Adipose tissue (tissue), 3 donors: ENCODE results near the gene SEPSECS. TPM values are rescaled to one million over a fixed set of nuclear protein-coding genes. Genes with fewer than 3 reads are reported as not detected.

Source experiments
- H3K27ac ChIP-seq: one replicate; pipeline ENCODE4 v1.5.1; 2013; ENCODE audit warnings: low read depth, low read length
- WGBS, 3 donors: extraction: QIAGEN DNeasy Blood & Tissue Kit; methylation state at CpG; one replicate each; pipeline ENCODE4 v1.1.7; 2013; 5-methylcytosine and 5-hydroxymethylcytosine counted together
- polyA plus RNA-seq, 3 donors: library from polyadenylated mRNA; stranded (reverse); fragments of 200-250 nt; gene quantifications; one replicate each; pipeline ENCODE4 v1.2.3, GENCODE V29; 2013
- donor health status: healthy with polysubstance abuse.
- donor health status: Bipolar disorder and iron deficiency.
- donor health status: healthy.

Gene SEPSECS
- polyA plus RNA-seq, 3 donors, result 2.8 to 5.1 (median 3.6) TPM

GRCh38 chr4:25113915-25114904, 46.0 kb downstream of the SEPSECS start:
- H3K27ac ChIP-seq, result no peak overlapping the region
- 76 to 85% (median 78%) methylated on average over 13 of the region's 13 CpGs for WGBS, 3 donors

DNA sequence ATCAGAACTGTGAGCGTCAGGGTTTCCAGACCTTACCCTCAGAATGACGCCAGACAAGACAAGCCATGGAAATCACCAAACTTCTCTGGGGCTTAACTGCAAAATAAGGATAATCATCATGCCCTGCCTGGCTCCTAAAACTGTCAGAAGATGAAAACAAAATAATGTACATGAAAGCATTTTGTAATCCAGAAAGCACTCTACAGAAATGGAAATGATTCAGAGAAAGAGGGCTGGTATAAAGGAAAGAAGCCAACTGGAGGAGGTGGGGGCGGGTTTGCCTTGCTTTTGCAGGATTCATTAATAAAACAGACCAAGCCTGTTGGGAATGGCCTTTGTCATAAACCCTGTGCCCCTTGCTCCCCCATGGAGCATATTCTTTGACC, 47.3 kb downstream of the SEPSECS start:
- H3K27ac ChIP-seq, result no peak overlapping the region
- 58 to 84% (median 70%) methylated on average over 3 of the region's 3 CpGs for WGBS, 3 donors

GRCh38 chr4:25112366-25112994, 47.8 kb downstream of the SEPSECS start:
- H3K27ac ChIP-seq, result no peak overlapping the region
- WGBS, 3 donors, result 70 to 86% (median 71%) methylated on average over 11 of the region's 11 CpGs

GRCh38 chr4:25111648-25112196, 48.5 kb downstream of the SEPSECS start:
- H3K27ac ChIP-seq, result no peak overlapping the region
- 83 to 90% (median 83%) methylated on average over 11 of the region's 11 CpGs for WGBS, 3 donors

GRCh38 chr4:25110527-25111329, 49.5 kb downstream of the SEPSECS start:
- no peak overlapping the region for H3K27ac ChIP-seq
- WGBS, 3 donors, result 86 to 92% (median 86%) methylated on average over 8 of the region's 8 CpGs

DNA sequence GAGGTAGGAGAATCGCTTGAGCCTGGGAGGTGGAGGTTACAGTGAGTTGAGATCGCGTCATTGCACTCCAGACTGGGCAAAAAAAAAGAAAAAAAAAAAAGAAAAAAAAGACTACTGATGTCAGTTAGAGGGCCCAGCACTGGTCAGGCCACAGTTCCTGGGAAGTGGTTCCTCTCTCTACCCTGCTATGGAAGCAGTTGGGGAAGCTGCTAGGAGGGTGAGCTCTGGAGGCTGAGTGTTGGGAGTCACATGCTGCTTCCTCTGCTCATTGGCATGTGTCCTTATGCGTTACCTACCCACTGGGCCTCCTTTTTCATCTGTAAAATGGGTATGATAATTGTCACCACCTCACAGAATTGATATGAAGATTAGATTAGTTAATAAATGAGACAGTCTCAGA, 50.7 kb downstream of the SEPSECS start:
- 94 to 97% (median 95%) methylated on average over 4 of the region's 4 CpGs for WGBS, 3 donors
- no peak overlapping the region for H3K27ac ChIP-seq

DNA sequence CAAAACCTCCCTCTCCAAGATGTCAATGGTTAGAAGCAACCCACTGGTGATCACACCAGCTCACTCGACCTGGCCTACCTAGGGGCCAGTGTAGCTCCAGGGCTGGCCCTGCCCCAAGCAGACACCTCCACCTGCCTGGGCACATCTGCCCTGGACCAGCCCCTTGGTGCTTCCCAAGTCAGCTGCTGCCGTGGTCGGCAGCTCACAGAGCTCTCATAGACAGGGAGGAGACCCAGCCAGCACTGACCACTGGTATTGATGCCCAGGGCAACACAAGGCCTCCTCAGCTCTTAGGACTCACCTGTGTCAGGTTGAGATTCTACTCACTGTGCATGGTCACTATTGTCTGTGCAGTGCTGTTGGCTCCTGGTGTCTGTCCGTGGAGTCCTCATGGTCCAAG, 51.7 kb downstream of the SEPSECS start:
- no peak overlapping the region for H3K27ac ChIP-seq

GRCh38 chr4:25107827-25108516, 52.3 kb downstream of the SEPSECS start:
- WGBS, 3 donors, result 38 to 66% (median 58%) methylated on average over 6 of the region's 6 CpGs
- H3K27ac ChIP-seq, result no peak overlapping the region

More for the DNA sequence above, 51.7 kb downstream of the SEPSECS start:
- 90 to 96% (median 91%) methylated on average over 4 of the region's 4 CpGs for WGBS, 3 donors

GRCh38 chr4:25106363-25107151, 53.7 kb downstream of the SEPSECS start:
- WGBS, 3 donors, result 93 to 94% (median 93%) methylated on average over 14 of the region's 14 CpGs
- H3K27ac ChIP-seq, result no peak overlapping the region

DNA sequence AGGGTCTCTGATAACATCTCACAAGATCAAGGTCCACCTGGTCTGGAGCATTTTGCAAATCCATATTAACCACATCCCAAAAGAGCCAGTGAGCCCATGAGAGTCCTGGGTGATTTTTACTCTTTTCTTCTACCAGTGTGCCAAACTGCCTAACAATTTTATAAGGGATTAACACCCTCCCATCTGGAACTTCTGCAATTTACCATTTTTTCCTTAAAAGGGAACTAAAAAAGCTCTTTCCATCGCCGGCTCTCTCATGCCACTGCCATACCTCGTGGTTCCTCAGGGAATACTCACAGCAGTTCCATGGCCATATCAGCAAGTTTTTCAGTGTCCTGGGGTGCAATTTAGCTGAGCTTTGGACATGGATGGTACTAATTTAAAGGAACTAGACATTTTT, 55.7 kb downstream of the SEPSECS start:
- 41 to 65% (median 52%) methylated on average over 3 of the region's 3 CpGs for WGBS, 3 donors
- H3K27ac ChIP-seq, result no peak overlapping the region

DNA sequence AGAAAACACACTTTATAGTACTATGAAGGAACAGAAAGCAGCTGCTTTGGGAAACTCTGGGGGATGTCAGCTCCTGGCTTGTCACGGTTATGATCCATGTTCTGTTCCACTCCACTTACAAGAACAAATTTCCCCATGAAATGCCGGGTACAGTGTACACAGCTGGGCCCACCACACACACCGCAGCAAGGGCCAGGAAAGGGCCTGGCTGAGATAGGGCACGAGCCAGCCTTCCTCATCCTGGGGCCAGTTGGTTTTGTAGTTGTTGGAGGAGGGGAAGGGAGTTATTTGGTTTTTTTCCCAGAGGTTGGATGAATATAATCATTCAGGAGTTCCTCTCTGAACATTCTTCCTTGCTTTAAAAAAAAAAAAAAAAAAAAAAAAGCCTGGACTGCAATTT, 56.8 kb downstream of the SEPSECS start:
- H3K27ac ChIP-seq, result no peak overlapping the region
- WGBS, 3 donors, result 18 to 40% (median 37%) methylated on average over 4 of the region's 4 CpGs

GRCh38 chr4:25101836-25102235, 58.4 kb downstream of the SEPSECS start:
- H3K27ac ChIP-seq, result no peak overlapping the region
- WGBS, 3 donors, result 90 to 98% (median 94%) methylated on average over 5 of the region's 5 CpGs

- no peak overlapping the region for H3K27ac ChIP-seq
Observed at GRCh38 chr4:25100710-25101109, 59.5 kb downstream of the SEPSECS start.

- 45 to 50% (median 46%) methylated on average over 4 of the region's 4 CpGs for WGBS, 3 donors
- H3K27ac ChIP-seq, result no peak overlapping the region
Observed at GRCh38 chr4:25100021-25100555, 60.2 kb downstream of the SEPSECS start.

GRCh38 chr4:25098964-25099891, 61.0 kb downstream of the SEPSECS start:
- H3K27ac ChIP-seq, result no peak overlapping the region
- 39 to 57% (median 44%) methylated on average over 10 of the region's 10 CpGs for WGBS, 3 donors

DNA sequence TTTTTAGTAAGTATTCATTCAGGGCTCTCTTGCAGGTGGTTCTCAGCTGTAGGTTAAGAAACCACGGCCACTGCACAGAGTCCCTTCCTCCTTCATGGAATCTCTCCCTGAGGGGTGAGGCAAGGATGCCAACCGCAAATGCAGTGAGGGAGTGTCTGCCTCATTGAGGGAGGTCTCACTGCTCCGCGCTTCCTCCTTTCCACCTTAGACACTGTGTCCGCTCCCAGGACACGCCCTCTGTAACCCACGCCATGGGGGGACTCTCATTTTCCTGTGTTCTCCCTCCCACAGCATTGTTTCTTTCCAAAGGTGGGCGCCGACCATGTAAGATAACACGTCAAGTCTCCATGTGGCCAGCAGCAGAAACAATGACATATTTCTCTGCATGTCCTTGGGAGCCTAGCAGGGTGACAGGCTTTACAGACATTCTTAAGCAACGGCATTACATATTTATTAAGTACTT, 63.2 kb downstream of the SEPSECS start:
- 77 to 84% (median 80%) methylated on average over 11 of the region's 11 CpGs for WGBS, 3 donors
- no peak overlapping the region for H3K27ac ChIP-seq
